ENCODE measurements around the gene ADD3.

ADD3 gene

DNA sequence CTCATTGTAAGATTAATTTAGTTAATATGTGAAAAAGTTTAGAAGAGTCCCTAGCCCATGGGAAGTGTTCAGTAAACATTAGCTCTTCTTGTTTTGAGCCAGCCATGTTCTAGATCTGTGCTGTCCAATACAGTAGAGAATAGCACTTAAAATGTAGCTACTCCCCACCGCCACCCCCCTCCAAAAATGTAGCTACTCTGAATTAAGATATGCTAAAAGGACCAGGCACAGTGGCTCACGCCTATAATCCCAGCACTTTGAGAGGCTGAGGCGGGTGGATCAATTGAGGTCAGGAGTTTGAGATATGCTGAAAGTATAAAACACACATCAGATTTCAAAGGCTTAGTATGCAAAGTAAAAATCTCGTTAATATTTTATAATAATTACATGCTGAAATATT is 152.3 kb downstream of the ADD3 start:
- no peak for DNase-seq

DNA sequence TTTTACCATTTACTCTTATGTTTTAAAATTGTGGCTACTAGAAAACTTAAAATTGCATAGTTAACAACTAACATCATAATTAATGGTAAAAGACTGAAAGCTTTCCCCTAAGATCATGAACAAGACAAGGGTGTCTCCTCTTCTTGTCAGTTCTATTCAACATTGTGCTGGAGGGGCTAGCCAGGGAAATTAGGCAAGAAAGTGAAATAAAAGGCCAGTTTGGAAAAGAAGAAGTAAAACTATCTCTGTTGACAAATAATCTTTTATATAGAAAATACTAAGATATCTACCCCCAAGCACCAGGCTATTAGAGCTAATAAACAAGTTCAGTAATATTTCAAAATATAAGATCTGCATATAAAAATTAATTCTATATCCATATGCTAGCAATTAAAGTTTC is 152.7 kb downstream of the ADD3 start:
- no peak for DNase-seq

DNA sequence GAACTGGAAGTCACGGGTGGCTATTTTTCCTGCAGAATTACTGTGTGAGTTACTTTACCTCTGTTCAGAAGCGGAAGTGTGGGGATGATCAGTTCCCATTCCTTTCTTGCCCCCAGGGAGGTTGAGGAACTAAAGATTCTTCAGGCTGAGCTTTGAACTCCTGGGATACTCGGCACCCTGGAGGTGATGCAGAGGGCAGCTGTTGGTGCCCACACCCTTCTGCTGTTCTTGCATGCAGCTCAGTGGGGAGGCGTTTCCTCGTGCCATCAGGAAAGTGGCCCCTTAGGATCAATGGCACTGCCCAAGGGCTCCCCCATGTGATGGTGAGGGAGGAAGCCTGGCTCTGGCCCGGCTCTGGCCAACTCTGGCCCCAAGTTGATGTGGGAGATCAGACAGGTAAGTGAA is 155.0 kb downstream of the ADD3 start:
- no peak for DNase-seq

DNA sequence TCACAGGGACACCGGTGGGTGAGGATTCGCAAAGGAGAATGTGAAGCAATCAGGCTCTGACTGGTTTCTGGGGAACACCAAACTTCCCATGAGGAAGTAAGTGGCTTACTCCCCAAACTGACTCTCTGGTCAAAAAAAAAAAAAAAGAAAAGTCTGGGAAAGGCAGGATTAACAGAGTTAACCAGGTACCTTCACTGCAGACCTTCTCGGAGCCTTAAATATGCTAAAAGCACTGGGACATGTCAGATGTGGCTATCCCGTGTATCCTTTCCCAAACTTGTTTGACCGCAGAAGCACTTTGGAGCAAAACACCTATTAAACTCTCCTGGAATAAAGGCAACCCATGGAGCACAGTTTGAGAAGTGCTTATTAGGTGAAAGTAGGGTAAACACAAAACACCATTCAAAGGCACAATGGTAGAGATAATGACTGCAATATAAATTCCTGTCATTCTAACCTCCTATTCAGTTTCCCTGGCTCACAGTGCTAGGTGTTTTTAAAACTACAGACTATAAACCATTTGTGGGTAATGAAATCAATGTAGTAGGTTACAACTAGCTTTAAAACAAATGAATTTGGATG is 155.5 kb downstream of the ADD3 start:
- peak; percentile 19 for DNase-seq

DNA sequence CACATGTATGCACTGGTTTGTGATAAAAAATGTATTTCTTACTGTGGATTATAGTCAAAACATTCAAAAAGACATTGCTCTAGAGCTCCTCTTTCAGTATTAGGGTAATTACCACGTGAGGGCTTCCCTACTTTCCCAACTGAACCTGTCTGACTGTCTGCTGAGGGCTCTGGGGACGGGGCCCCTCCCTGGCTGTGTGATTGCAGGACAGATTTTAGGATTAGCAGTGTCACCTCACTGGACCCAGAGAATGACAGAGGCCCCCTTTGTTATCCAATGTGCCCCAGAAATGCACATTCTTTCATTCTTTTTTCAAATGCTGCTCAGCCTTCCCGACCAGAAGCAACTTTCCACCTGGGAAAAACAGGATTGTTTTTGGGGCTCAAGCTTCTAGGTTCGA is 156.1 kb downstream of the ADD3 start:
- DNase-seq = no peak

DNA sequence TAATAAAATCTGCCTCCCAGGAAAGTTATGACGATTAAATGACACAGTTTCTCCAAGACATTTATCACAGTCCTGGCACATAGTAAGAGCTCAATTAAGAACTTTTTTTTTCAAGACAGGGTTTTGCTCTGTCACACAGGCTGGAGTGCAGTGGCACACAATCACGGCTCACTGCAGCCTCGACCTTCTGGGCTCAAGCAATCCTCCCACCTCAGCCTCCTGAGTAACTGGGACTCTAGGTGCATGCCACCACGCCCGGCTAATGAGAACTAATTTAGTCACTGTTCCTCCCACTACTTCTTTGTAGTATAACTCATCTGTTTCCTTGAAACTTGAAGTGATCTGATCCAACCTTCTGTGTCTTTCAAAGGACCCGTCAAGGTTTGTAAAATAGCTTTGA is 157.5 kb downstream of the ADD3 start:
- no peak for DNase-seq

DNA sequence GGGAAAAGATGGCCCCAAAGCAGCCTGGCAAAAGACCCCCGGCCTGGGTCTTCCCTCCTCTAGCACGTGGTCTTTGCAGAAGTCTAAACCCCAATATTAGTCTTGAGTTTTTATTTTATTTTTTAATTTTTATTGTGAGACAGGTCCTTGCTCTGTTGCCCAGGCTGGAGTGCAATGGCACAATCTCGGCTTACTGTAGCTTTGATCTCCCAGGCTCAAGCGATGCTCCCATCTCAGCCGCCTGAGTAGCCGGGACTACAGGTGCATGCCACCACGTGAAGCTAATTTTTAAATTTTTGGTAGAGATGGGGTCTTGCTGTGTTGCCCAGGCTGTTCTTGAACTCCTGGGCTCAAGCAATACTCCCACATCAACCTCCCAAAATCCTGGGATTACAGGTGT is 159.4 kb downstream of the ADD3 start:
- DNase-seq = no peak

DNA sequence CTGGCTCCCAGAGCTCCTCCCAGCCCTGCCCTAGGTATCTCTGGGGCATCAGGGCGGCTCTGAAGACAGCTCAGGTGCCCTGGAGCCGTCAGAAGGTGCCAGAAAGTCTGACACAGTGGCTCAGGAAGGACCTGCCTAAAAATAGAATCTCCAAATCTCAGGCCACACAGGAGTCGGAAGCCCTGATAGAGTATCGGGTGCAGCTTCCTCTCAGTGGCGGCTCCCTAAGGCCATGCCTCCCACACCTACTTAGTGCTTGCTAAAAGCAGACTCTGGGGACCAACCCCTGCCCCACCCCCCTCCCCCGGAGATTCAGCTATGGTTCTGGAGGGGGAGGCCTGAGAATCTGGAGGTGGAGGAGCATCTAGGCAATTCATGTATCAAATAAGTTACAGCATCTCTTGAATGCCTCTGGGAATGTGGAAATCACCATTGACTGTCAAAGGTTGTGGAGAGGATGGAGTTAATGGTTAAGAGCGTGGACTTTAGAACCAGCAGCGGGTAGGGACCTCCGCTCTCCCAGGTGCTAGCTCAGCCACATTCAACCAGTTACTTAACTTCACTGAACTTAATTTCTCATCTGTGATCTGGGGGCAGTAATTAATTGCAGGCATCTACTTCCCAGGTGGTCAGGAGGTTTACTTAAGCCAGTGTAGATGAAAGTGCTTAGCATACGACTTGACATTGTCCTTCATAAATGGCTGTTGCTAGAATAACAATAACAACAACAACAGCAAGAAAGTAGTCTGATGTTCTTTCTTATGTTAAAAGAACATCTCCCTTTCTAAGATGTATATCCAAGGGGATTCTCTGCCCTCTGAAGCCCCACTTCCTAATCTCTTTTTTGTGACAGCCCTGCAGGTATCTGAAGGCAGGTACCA is 161.1 kb downstream of the ADD3 start:
- DNase-seq = no peak

DNA sequence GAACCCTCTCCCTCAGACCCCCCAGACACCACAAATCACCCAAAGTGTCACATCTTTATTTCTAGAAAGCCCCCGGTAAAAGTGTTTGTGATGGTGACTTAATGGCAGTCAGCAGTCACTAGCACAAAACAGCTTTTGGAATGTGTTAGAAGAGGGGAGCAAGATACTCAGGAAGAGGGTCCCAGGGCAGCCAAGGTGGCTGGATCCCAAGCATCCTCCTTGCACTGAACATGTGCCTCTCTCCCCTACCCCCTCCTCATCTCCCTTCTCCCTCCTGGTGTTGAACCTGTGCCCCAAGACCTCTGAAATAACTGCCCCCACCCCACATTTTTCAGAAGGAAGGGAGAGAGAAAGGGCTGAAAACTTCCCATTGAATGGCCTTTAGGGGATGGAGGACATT is 161.8 kb downstream of the ADD3 start:
- no peak for DNase-seq

DNA sequence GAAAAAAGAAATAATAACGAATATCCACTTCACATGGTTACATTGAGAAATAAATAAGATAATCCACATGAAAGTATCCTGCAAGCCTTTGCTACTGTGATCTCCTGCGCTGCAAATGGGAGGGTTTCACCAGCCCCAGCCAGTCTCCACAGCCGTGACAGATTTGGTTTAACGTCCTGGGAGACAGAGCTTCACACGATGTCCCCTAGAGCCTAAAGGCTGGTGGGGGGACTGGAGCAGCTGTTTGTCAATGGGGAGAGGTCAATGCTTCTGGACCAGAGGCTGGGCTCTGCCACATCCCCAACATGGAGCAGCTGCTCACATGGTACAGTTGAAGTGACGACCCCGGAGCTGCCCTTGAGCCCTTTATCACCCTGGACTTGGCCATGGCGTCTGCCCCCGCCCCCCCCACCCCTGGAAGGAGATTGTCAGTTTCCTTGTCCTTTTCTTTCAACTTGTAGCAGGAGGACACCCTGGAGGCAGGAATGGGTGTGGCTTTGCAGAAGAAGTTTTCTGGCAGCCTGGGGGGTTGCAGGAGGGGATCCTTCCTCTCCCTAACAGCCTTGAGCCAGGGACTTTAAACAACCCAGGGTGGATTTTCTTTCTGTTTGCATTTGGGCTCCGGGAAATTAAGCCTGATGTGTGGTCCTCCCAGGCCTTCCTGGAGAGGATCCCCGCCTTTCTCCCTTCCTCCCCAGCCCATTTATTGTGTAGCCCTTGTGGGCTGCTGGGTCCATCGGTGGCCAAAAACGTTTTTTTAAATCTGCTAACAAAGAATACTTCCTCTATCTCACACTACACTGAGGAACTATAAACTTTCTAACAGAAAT is 162.6 kb downstream of the ADD3 start:
- no peak for DNase-seq

DNA sequence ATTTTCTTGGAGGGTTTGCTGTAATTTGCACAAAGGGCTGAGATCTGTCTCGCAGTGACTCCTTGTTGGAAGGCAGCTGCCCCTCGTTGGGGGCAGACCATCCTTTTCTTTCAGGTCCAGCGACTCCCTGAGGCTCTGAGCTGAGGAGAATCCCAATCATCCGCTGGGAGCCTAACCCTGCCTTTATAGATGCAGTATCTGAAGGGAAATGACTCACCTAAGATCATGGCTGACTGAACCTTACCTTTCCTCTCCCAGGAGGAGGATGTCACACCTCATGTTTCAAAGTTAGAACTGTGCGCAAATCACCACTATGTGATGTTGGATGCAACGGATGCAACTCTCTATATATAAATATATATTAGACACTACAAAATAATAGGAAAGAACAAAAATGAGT is 163.2 kb downstream of the ADD3 start:
- no peak for DNase-seq

DNA sequence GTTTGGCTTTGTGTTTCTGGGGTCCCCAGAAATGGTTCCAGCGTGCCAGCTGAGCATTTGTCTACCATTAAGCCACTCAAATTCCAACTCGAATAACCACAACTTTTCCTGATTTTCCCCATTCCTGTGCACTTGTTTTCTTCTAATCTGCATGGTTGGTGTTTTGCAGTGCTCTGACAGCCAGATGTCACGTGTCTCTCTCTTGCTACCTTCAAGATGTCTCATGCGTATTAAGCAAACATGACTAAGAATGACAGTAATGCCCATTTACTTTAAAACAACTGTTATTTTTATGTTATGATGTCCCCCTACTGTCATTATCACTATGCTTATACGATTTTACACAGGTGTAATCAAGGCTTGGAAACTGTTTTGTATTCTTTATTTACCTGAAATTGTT is 164.4 kb downstream of the ADD3 start:
- no peak for DNase-seq

DNA sequence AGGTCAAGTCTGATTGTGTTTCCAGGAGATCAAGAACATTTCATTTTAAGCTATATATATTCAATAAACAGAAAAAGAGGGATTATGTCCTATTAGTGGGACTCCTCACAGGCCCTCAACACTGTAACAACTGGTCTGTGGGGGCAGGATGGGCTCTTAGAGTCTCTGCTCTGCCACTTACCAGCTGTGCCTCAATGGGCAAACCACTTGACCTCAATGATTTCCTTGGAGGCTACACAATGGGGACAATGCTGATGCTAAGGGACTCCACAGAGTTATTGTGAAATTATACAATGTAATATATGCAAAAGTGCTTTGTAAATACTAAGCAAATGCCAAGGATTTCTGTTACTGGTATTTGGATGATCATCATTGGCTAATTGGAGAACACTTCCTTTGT is 166.4 kb downstream of the ADD3 start:
- no peak for DNase-seq

DNA sequence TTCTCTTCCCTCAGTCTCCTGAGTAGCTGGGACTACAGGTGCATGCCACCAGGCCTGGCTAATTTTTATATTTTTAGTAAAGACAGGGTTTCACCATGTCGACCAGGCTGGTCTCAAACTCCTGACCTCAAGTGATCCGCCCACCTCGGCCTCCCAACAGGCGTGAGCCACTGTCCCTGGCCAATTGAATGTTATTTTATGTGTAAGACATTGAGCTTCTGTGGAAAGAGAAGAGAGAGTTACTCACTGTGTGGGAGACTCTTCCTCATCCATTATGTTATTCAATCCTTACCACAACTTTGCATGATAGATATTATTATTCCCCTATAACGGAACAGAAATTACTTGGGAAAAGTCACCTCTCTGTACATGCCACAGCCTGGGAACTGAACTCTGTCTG is 167.0 kb downstream of the ADD3 start:
- no peak for DNase-seq

DNA sequence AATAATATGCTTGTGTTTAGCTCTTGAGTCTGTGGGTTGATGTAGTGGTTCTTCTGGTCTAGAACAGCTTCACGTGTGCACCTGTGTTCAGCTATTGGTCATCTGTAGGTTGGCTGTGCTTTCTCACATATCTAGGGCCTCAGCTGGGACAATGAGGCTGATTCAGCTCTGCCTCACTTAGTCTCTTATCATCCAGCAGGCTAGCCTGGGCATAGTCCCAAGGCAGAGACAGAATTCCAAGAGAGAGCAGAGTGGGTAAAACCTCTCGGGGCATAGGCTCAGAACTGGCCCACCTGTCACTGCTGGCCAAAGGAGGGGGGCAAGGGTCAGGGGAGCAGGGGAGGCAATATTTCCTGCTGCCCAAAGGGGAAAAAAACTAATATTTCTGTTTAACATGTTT is 167.6 kb downstream of the ADD3 start:
- no peak for DNase-seq

DNA sequence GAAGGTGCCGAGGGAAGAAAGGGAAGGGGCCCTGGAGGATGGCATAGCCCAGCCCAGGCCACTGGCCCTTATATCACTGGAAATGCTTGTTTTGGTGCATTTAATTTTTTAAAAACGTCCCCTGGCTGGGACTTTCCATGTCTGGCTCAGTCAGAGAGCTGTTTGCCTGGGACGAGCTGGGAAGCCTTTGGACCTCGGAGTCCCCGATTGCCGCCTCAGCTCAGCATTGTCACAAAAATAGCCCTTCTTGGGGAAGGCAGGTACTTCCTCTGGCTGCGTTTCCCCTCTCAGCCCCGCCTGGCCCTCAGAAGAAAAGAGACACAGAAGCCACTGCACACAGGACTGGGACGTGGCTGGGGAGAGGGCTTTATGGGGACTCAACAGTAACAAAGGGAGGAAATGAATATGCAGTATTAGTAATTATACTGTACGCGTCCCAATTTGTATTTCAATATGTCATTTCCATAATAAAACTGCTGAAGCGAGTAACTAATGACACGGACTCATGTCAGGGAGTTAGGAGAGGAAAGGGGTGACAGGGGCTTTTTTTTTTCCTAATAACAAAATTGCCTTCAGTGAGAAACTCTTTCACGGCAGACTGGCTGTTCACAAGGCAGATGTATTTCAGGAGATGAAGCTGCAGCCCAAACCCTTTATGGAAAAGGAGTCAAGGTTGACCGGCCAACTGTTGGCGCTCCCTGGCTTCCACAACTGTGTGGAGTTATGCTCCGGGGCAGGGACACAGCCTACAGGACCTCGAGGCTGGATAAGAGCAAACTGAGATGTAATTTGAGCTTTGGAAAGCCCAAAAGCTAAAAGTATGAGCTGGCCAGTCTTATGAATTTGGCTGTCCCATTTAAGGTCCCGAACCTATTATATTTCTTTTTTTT is 168.6 kb downstream of the ADD3 start:
- no peak for DNase-seq

DNA sequence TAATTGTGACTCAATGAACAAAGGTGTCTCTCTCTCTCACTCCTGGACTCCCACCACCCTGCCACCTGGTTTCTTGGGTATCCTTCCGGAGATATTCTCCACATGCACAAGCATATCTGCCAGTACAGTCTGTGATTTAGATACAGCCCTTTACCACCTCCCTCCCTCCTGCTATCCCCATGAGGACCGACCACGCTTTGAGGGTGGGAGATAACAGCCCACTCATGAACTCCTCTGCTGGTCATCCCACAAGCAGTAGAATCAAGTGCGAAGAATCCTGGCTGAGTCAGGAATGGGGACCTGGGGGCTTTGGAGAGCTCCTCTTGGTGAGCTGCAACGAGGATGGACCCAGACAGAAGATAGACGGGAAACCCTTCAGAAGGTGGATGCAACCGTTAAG is 171.4 kb downstream of the ADD3 start:
- no peak for DNase-seq

DNA sequence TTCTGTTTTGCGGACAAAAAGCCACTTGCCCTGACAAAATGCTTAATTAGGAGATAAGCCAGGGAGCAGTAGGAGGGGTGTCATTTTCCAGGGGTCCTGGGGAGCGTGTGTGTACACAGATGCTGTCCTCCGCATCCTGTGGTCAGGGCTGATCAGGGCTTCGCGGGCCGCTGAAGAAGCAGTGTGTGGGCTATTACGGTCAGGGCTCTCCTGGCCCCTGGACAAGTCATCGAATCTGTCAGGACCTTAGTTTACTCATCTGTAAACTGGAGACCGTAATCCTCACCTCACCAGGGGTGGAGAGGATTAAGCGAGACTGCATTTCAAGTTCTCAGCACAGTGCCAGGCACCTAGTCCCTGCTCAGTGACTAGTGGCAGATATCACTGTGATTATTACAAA is 173.7 kb downstream of the ADD3 start:
- DNase-seq = no peak

DNA sequence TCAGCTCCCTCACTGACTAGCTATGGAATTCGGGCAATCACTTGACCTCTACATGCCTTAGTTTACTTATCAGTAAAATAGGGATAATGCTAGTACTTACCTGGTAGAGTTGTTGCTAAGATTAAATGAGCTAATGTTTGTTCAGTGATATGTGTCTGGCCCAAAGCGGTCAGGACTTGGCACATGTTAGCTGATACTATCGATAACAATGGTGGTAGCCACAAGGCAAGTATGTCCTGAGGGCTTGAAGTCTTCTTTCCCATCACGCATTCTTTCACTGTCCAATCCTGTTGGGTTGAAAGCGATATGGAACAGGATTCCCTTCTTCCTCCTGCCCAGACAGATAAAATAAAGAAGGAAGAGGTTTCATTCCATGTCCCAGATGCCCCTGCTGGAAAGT is 174.1 kb downstream of the ADD3 start:
- no peak for DNase-seq

DNA sequence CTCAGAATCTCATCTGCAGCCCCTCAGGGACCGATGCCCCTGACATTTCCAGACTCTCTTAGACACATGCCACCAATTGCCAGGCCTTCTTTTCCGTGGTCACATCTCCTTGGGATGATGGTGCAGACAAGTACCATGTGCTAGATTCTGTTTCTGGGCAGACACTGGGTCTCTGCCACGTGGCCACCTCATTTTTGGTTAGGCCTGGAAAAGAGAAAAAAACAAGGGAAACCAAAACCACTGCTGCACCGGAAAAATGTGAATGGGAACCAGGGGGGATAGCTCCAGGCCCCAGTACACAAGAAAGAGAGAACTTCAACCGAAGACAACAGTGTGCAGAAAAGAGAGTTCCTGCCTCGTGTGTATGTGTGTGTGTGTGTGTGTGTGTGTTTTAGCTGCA is 176.6 kb downstream of the ADD3 start:
- no peak for DNase-seq

All from NCI-H2081 treated with DMSO at 0.1 percent for 48 hours (cell line).